Astrocyte of the cerebellum (primary cell): Measurements from ENCODE around the gene GPD1.

Experiments
- DNase-seq: peaks from one replicate; pipeline ENCODE4 v3.0.0-alpha.2; 2011; ENCODE audit warnings: low read depth
- H3K4me3 ChIP-seq: 2 replicates; pipeline ENCODE4 v1.5.1; 2011; ENCODE audit warnings: mild to moderate bottlenecking, low read depth, low read length, moderate library complexity
- CTCF ChIP-seq: IDR thresholded peaks from 2 replicates; pipeline ENCODE4 v1.5.1; 2012; ENCODE audit warnings: low read length, low read depth, moderate library complexity, mild to moderate bottlenecking; ENCODE audit errors: missing control alignments
- in situ Hi-C: cut with HindIII; loops from 2 replicates; pipeline ENCODE4 v1.10.0; 2017; ENCODE audit warnings: low sequenced_read_pairs

The GPD1 gene

GRCh38 chr12:50104417-50105366, 884 bp downstream of the GPD1 start:
- no peak for DNase-seq
- TF ChIP-seq CTCF: no peak
- in situ Hi-C loops: loop anchor here (5.0 kb wide), 2 partner anchors 37 to 53 kb away; no protein-coding TSS in a partner anchor
- H3K4me3 ChIP-seq: no peak overlapping the region

- in situ Hi-C loops: no loop called here
- no peak for TF ChIP-seq CTCF
- no peak for DNase-seq
Measured at GRCh38 chr12:50105913-50106450, 2.2 kb downstream of the GPD1 start.

GRCh38 chr12:50106907-50107306, 3.1 kb downstream of the GPD1 start:
- no peak overlapping the region for H3K4me3 ChIP-seq
- in situ Hi-C loops: no loop called here
- no peak for DNase-seq
- TF ChIP-seq CTCF: no peak

More at GRCh38 chr12:50105913-50106450, 2.2 kb downstream of the GPD1 start:
- no peak overlapping the region for H3K4me3 ChIP-seq

GRCh38 chr12:50107416-50108268, 3.8 kb downstream of the GPD1 start:
- no peak for DNase-seq
- no peak overlapping the region for H3K4me3 ChIP-seq
- TF ChIP-seq CTCF: no peak
- in situ Hi-C loops: no loop called here

GRCh38 chr12:50109319-50109718, 5.5 kb downstream of the GPD1 start:
- TF ChIP-seq CTCF: no peak
- DNase-seq: no peak
- no peak overlapping the region for H3K4me3 ChIP-seq
- in situ Hi-C loops: no loop called here

- in situ Hi-C loops: no loop called here
- no peak for DNase-seq
- no peak overlapping the region for H3K4me3 ChIP-seq
- TF ChIP-seq CTCF: no peak
Measured at GRCh38 chr12:50110127-50110761, 6.4 kb downstream of the GPD1 start.
